ENCODE data around the gene NRXN3.
A peak's percentile ranks its signal among the peaks of the same experiment; 100 is the strongest.

NRXN3 gene

DNA sequence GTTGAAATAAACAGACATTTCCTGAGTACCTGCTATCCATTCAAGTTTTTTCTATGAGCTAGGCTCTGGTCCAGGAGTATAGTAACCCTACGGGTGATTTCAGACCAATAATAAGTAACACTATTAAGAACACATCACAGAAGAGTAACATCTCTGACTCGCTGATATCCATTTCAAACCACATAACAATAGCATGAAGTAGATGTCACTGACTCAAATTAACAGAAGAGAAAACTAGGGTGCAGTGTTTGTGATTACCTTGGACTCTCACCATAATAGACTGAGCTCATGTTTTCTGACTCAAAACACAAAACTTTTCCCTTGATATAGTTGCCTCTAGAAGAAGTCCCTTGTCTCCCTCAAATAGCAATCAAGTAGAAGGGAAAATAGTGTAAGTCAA, 1618.2 kb downstream of the NRXN3 start:
- Histone ChIP-seq H3K27me3 (replicated peaks in 2 of 5; ENCODE audit: control insufficient read depth in 4 of 5, insufficient read depth in 5 of 5, low read length in 4 of 5) (no peaks in the 10 kb centered on the region), H3K27ac (ENCODE audit: insufficient read depth in 1 of 2, low read depth in 1 of 2, low read length in 2 of 2, poor library complexity in 1 of 2, severe bottlenecking in 2 of 2) (no peak overlapping the region), H3K4me3 (ENCODE audit: control insufficient read depth in 1 of 7, extremely low read depth in 1 of 7, insufficient read depth in 4 of 7, low read depth in 2 of 7, low read length in 6 of 7) (no peak overlapping the region), H3K9me3 (ENCODE audit: control extremely low read depth in 1 of 5, control insufficient read depth in 4 of 5, insufficient read depth in 2 of 5, low read depth in 1 of 5, low read length in 4 of 5) (no peaks in the 10 kb centered on the region), H3K36me3 (ENCODE audit: control insufficient read depth in 4 of 4, insufficient read depth in 4 of 4, low read length in 3 of 4) (no peaks in the 10 kb centered on the region), H3K4me1 (ENCODE audit: control extremely low read depth in 1 of 4, control insufficient read depth in 4 of 4, insufficient read depth in 4 of 4, low read length in 3 of 4) (no peaks in the 10 kb centered on the region)
- ChIA-PET POLR2A (no interaction called here), CTCF (no interaction called here)
- 100% methylated on average over 1 of the region's 2 CpGs for WGBS (ENCODE audit: insufficient coverage)
- DNase-seq: no peak

- H3K9me3 ChIP-seq (ENCODE audit: control extremely low read depth in 1 of 5, control insufficient read depth in 4 of 5, insufficient read depth in 2 of 5, low read depth in 1 of 5, low read length in 4 of 5): no peaks in the 10 kb centered on the region
- WGBS (ENCODE audit: insufficient coverage): 91% methylated on average over 4 of the region's 5 CpGs
- DNase-seq: no peak
- no peaks in the 10 kb centered on the region for H3K4me1 ChIP-seq (ENCODE audit: control extremely low read depth in 1 of 4, control insufficient read depth in 4 of 4, insufficient read depth in 4 of 4, low read length in 3 of 4)
- ChIA-PET CTCF (no interaction called here), POLR2A (no interaction called here)
- no peaks in the 10 kb centered on the region for H3K27me3 ChIP-seq (replicated peaks in 2 of 5; ENCODE audit: control insufficient read depth in 4 of 5, insufficient read depth in 5 of 5, low read length in 4 of 5)
- no peaks in the 10 kb centered on the region for H3K36me3 ChIP-seq (ENCODE audit: control insufficient read depth in 4 of 4, insufficient read depth in 4 of 4, low read length in 3 of 4)
- no peak overlapping the region for H3K27ac ChIP-seq (ENCODE audit: insufficient read depth in 1 of 2, low read depth in 1 of 2, low read length in 2 of 2, poor library complexity in 1 of 2, severe bottlenecking in 2 of 2)
- H3K4me3 ChIP-seq (ENCODE audit: control insufficient read depth in 1 of 7, extremely low read depth in 1 of 7, insufficient read depth in 4 of 7, low read depth in 2 of 7, low read length in 6 of 7): no peak overlapping the region
These were observed 1621.0 kb downstream of the NRXN3 start for GRCh38 chr14:79791055-79791732.

DNA sequence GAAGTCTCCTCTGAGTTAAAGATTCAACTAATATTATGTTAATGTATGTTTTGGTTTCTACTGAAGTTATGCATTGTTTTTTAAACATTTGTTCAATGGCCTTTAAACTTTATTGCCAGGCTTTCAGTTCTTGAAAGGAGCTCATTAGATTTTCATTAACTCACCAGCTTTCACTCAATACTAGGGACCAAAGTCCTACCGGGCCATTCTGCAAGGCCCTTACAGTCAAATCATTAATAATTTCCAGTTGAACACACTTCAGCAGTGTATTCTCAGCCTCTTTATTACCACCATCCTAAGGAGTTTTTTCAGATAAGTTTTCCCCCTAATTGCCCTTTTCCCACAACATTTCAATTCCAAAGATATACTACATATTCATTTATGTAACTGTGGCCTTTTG, 1631.9 kb downstream of the NRXN3 start:
- ChIA-PET POLR2A (no interaction called here), CTCF (no interaction called here)
- 100% methylated on average over 1 of the region's 1 CpG for WGBS (ENCODE audit: insufficient coverage)
- Histone ChIP-seq H3K4me3 (ENCODE audit: control insufficient read depth in 1 of 7, extremely low read depth in 1 of 7, insufficient read depth in 4 of 7, low read depth in 2 of 7, low read length in 6 of 7) (no peak overlapping the region), H3K9me3 (ENCODE audit: control extremely low read depth in 1 of 5, control insufficient read depth in 4 of 5, insufficient read depth in 2 of 5, low read depth in 1 of 5, low read length in 4 of 5) (no peaks in the 10 kb centered on the region), H3K27me3 (replicated peaks in 2 of 5; ENCODE audit: control insufficient read depth in 4 of 5, insufficient read depth in 5 of 5, low read length in 4 of 5) (peaks cover 0 to under 1% (median 0%) of the 10 kb centered on the region in 5 experiments), H3K27ac (ENCODE audit: insufficient read depth in 1 of 2, low read depth in 1 of 2, low read length in 2 of 2, poor library complexity in 1 of 2, severe bottlenecking in 2 of 2) (no peak overlapping the region), H3K4me1 (ENCODE audit: control extremely low read depth in 1 of 4, control insufficient read depth in 4 of 4, insufficient read depth in 4 of 4, low read length in 3 of 4) (peaks cover 0 to 2% (median 0%) of the 10 kb centered on the region in 4 experiments), H3K36me3 (ENCODE audit: control insufficient read depth in 4 of 4, insufficient read depth in 4 of 4, low read length in 3 of 4) (no peaks in the 10 kb centered on the region)
- no peak for DNase-seq

GRCh38 chr14:79805636-79806035, 1635.5 kb downstream of the NRXN3 start:
- no peaks in the 10 kb centered on the region for H3K9me3 ChIP-seq (ENCODE audit: control extremely low read depth in 1 of 5, control insufficient read depth in 4 of 5, insufficient read depth in 2 of 5, low read depth in 1 of 5, low read length in 4 of 5)

GRCh38 chr14:79809849-79810612, 1639.9 kb downstream of the NRXN3 start:
- 74% methylated on average over 2 of the region's 3 CpGs for WGBS (ENCODE audit: insufficient coverage)
- peak in 2 of 3 donors; percentile 2 to 11 for DNase-seq
- Histone ChIP-seq H3K4me1 (ENCODE audit: control extremely low read depth in 1 of 4, control insufficient read depth in 4 of 4, insufficient read depth in 4 of 4, low read length in 3 of 4) (no peaks in the 10 kb centered on the region), H3K9me3 (ENCODE audit: control extremely low read depth in 1 of 5, control insufficient read depth in 4 of 5, insufficient read depth in 2 of 5, low read depth in 1 of 5, low read length in 4 of 5) (no peaks in the 10 kb centered on the region), H3K36me3 (ENCODE audit: control insufficient read depth in 4 of 4, insufficient read depth in 4 of 4, low read length in 3 of 4) (no peaks in the 10 kb centered on the region), H3K27ac (ENCODE audit: insufficient read depth in 1 of 2, low read depth in 1 of 2, low read length in 2 of 2, poor library complexity in 1 of 2, severe bottlenecking in 2 of 2) (no peak overlapping the region), H3K4me3 (ENCODE audit: control insufficient read depth in 1 of 7, extremely low read depth in 1 of 7, insufficient read depth in 4 of 7, low read depth in 2 of 7, low read length in 6 of 7) (no peak overlapping the region), H3K27me3 (replicated peaks in 2 of 5; ENCODE audit: control insufficient read depth in 4 of 5, insufficient read depth in 5 of 5, low read length in 4 of 5) (peaks cover 0 to 2% (median 0%) of the 10 kb centered on the region in 5 experiments)
- ChIA-PET POLR2A (no interaction called here), CTCF (interaction anchor here (0.9 kb wide), 1 partner anchor 11 kb away, joined by 7 read pairs; no protein-coding TSS in a partner anchor)

More at GRCh38 chr14:79805636-79806035, 1635.5 kb downstream of the NRXN3 start:
- no peak overlapping the region for H3K4me3 ChIP-seq (ENCODE audit: control insufficient read depth in 1 of 7, extremely low read depth in 1 of 7, insufficient read depth in 4 of 7, low read depth in 2 of 7, low read length in 6 of 7)
- 86% methylated on average over 1 of the region's 1 CpG for WGBS (ENCODE audit: insufficient coverage)
- ChIA-PET CTCF (no interaction called here), POLR2A (interaction anchor here (0.7 kb wide), 1 partner anchor 171 kb away, joined by 4 read pairs; no protein-coding TSS in a partner anchor)
- no peak for DNase-seq
- H3K27ac ChIP-seq (ENCODE audit: insufficient read depth in 1 of 2, low read depth in 1 of 2, low read length in 2 of 2, poor library complexity in 1 of 2, severe bottlenecking in 2 of 2): no peak overlapping the region
- H3K4me1 ChIP-seq (ENCODE audit: control extremely low read depth in 1 of 4, control insufficient read depth in 4 of 4, insufficient read depth in 4 of 4, low read length in 3 of 4): no peaks in the 10 kb centered on the region
- peaks cover 0 to 2% (median 0%) of the 10 kb centered on the region in 5 experiments for H3K27me3 ChIP-seq (replicated peaks in 2 of 5; ENCODE audit: control insufficient read depth in 4 of 5, insufficient read depth in 5 of 5, low read length in 4 of 5)
- no peaks in the 10 kb centered on the region for H3K36me3 ChIP-seq (ENCODE audit: control insufficient read depth in 4 of 4, insufficient read depth in 4 of 4, low read length in 3 of 4)

- no peak for DNase-seq
- Histone ChIP-seq H3K9me3 (ENCODE audit: control extremely low read depth in 1 of 5, control insufficient read depth in 4 of 5, insufficient read depth in 2 of 5, low read depth in 1 of 5, low read length in 4 of 5) (no peaks in the 10 kb centered on the region), H3K4me1 (ENCODE audit: control extremely low read depth in 1 of 4, control insufficient read depth in 4 of 4, insufficient read depth in 4 of 4, low read length in 3 of 4) (no peaks in the 10 kb centered on the region), H3K4me3 (ENCODE audit: control insufficient read depth in 1 of 7, extremely low read depth in 1 of 7, insufficient read depth in 4 of 7, low read depth in 2 of 7, low read length in 6 of 7) (no peak overlapping the region), H3K27me3 (replicated peaks in 2 of 5; ENCODE audit: control insufficient read depth in 4 of 5, insufficient read depth in 5 of 5, low read length in 4 of 5) (no peaks in the 10 kb centered on the region), H3K27ac (ENCODE audit: insufficient read depth in 1 of 2, low read depth in 1 of 2, low read length in 2 of 2, poor library complexity in 1 of 2, severe bottlenecking in 2 of 2) (no peak overlapping the region), H3K36me3 (ENCODE audit: control insufficient read depth in 4 of 4, insufficient read depth in 4 of 4, low read length in 3 of 4) (no peaks in the 10 kb centered on the region)
- 0% methylated on average over 1 of the region's 1 CpG for WGBS (ENCODE audit: insufficient coverage)
- ChIA-PET CTCF (no interaction called here), POLR2A (interaction anchor here (0.7 kb wide), 1 partner anchor 320 kb away, joined by 5 read pairs; no protein-coding TSS in a partner anchor)
These were observed 1650.8 kb downstream of the NRXN3 start for GRCh38 chr14:79820866-79821535.

- ChIA-PET CTCF (no interaction called here), POLR2A (no interaction called here)
- no peak for DNase-seq
- no peaks in the 10 kb centered on the region for H3K27me3 ChIP-seq (replicated peaks in 2 of 5; ENCODE audit: control insufficient read depth in 4 of 5, insufficient read depth in 5 of 5, low read length in 4 of 5)
- 50% methylated on average over 1 of the region's 2 CpGs for WGBS (ENCODE audit: insufficient coverage)
- H3K4me3 ChIP-seq (ENCODE audit: control insufficient read depth in 1 of 7, extremely low read depth in 1 of 7, insufficient read depth in 4 of 7, low read depth in 2 of 7, low read length in 6 of 7): no peak overlapping the region
- no peak overlapping the region for H3K27ac ChIP-seq (ENCODE audit: insufficient read depth in 1 of 2, low read depth in 1 of 2, low read length in 2 of 2, poor library complexity in 1 of 2, severe bottlenecking in 2 of 2)
- H3K36me3 ChIP-seq (ENCODE audit: control insufficient read depth in 4 of 4, insufficient read depth in 4 of 4, low read length in 3 of 4): no peaks in the 10 kb centered on the region
- H3K9me3 ChIP-seq (ENCODE audit: control extremely low read depth in 1 of 5, control insufficient read depth in 4 of 5, insufficient read depth in 2 of 5, low read depth in 1 of 5, low read length in 4 of 5): no peaks in the 10 kb centered on the region
- H3K4me1 ChIP-seq (ENCODE audit: control extremely low read depth in 1 of 4, control insufficient read depth in 4 of 4, insufficient read depth in 4 of 4, low read length in 3 of 4): no peaks in the 10 kb centered on the region
These were observed 1651.9 kb downstream of the NRXN3 start for GRCh38 chr14:79822034-79822433.

Data from common myeloid progenitor, CD34-positive (primary cell).